Central memory CD8-positive, alpha-beta T cell (primary cell): ENCODE results near the gene SMIM1.
"Not testable (repeated sequence)": the region's sequence is repeated elsewhere in the genome, so short reads cannot be mapped to it uniquely, and the experiment has no call there.

ENCODE experiments used
- ATAC-seq: fragments of 150-1000 bp; cut with Tn5 transposase; replicated peaks from 2 replicates; pipeline ENCODE4 v1.10.0; 2022; ENCODE audit warnings: mild to moderate bottlenecking, moderate FRiP score, moderate number of reproducible peaks; ENCODE audit not compliant: poor library complexity, severe bottlenecking; ENCODE audit errors: extremely low read depth
- DNase-seq, 2 donors: peaks; one replicate each; pipeline ENCODE4 v3.0.0; 2021; ENCODE audit warnings: low spot score in 2 of 2
- H3K27ac Mint-ChIP-seq: one replicate; pipeline ENCODE4 v1.8.0; 2022; ENCODE audit warnings: low read depth, mild to moderate bottlenecking, moderate library complexity, mixed read lengths
- H3K27me3 Mint-ChIP-seq: one replicate; pipeline ENCODE4 v1.8.0; 2022; ENCODE audit warnings: mixed read lengths
- H3K36me3 Mint-ChIP-seq: one replicate; pipeline ENCODE4 v1.8.0; 2022; ENCODE audit warnings: mild to moderate bottlenecking, moderate library complexity, mixed read lengths; ENCODE audit not compliant: insufficient read depth
- H3K4me1 Mint-ChIP-seq: one replicate; pipeline ENCODE4 v1.8.0; 2022; ENCODE audit warnings: mixed read lengths
- H3K4me3 Mint-ChIP-seq: one replicate; pipeline ENCODE4 v1.8.0; 2022; ENCODE audit warnings: mild to moderate bottlenecking, moderate library complexity, mixed read lengths
- H3K9me3 Mint-ChIP-seq: one replicate; pipeline ENCODE4 v1.8.0; 2022; ENCODE audit warnings: mixed read lengths

The SMIM1 gene

GRCh38 chr1:3804627-3804944 lies 32.0 kb downstream of the SMIM1 start:
- not testable (repeated sequence) for H3K4me3 Mint-ChIP-seq, ATAC-seq, DNase-seq, H3K27ac Mint-ChIP-seq, H3K4me1 Mint-ChIP-seq, H3K9me3 Mint-ChIP-seq, H3K36me3 Mint-ChIP-seq
- peaks cover 67% of the 10 kb centered on the region for H3K27me3 Mint-ChIP-seq

DNA sequence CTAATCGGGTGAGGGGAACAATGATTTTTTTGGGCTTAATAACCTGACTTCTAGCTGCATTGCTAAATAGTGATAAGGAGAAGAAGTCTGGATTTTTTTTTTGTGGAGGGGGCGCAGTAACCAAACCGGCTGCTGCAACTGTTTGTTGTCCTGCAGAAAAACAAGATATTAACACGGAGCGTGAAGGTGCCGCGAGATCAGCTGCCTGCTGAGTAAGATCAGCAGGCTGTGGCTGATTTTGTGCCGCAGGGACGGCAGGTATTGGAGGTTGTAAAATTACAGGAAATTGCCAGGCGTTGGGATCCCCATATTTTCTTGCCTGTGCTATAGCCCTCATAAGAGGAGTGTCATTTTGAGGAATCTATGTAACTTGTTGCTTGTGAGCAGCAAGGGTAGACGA lies 32.5 kb downstream of the SMIM1 start:
- Mint-ChIP-seq H3K9me3 (no peaks in the 10 kb centered on the region), H3K4me1 (peaks cover 8% of the 10 kb centered on the region), H3K36me3 (peaks cover 3% of the 10 kb centered on the region), H3K27ac (peak overlapping the region; percentile 20), H3K27me3 (peaks cover 62% of the 10 kb centered on the region), H3K4me3 (no peak overlapping the region)
- ATAC-seq (no peak), DNase-seq (no peak)

- peaks cover 37% of the 10 kb centered on the region for H3K27me3 Mint-ChIP-seq
- ATAC-seq (no peak), DNase-seq (no peak)
- peaks cover 7% of the 10 kb centered on the region for H3K4me1 Mint-ChIP-seq
- peaks cover 4% of the 10 kb centered on the region for H3K36me3 Mint-ChIP-seq
- no peaks in the 10 kb centered on the region for H3K9me3 Mint-ChIP-seq
- no peak overlapping the region for H3K4me3 Mint-ChIP-seq
- H3K27ac Mint-ChIP-seq, result no peak overlapping the region
Measured at GRCh38 chr1:3807769-3808168, 35.2 kb downstream of the SMIM1 start.

- H3K36me3 Mint-ChIP-seq, result peaks cover 12% of the 10 kb centered on the region
- H3K9me3 Mint-ChIP-seq, result no peaks in the 10 kb centered on the region
- H3K4me1 Mint-ChIP-seq, result peaks cover 7% of the 10 kb centered on the region
- H3K27me3 Mint-ChIP-seq, result peaks cover 18% of the 10 kb centered on the region
- peak overlapping the region; percentile 41 for H3K4me3 Mint-ChIP-seq
- ATAC-seq (peak; percentile 61), DNase-seq (no peak)
- peak overlapping the region; percentile 84 for H3K27ac Mint-ChIP-seq
Measured at GRCh38 chr1:3809680-3810079, 37.1 kb downstream of the SMIM1 start.

- not testable (repeated sequence) for H3K4me1 Mint-ChIP-seq, H3K9me3 Mint-ChIP-seq
- Mint-ChIP-seq H3K27me3 (peaks cover 12% of the 10 kb centered on the region), H3K4me3 (peak overlapping the region; percentile 41), H3K27ac (peak overlapping the region; percentile 84), H3K36me3 (peaks cover 18% of the 10 kb centered on the region)
- ATAC-seq (peak; percentile 95), DNase-seq (peak in 1 of 2 donors; percentile 50)
Measured at GRCh38 chr1:3810149-3810761, 37.7 kb downstream of the SMIM1 start.

DNA sequence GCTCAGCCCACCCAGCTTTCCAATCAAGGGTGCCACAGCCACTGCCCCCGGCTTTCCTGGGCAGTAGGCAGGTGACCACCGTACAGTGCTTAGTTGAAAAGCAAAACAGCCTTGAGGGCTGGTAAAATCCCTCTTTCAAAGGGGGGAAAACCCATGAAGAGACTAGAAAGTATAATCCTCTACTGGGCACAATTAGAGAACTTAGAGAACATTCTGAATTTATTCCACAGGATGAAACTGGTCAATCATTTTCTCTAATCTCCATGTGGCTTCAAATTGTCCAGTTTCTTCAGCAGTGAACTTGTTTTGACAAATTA lies 39.0 kb downstream of the SMIM1 start:
- ATAC-seq, result no peak
- H3K36me3 Mint-ChIP-seq, result peaks cover 18% of the 10 kb centered on the region
- no peaks in the 10 kb centered on the region for H3K9me3 Mint-ChIP-seq
- DNase-seq, result no peak
- no peaks in the 10 kb centered on the region for H3K27me3 Mint-ChIP-seq
- H3K4me3 Mint-ChIP-seq, result no peak overlapping the region
- H3K27ac Mint-ChIP-seq, result peak overlapping the region; percentile 49
- H3K4me1 Mint-ChIP-seq, result peaks cover 7% of the 10 kb centered on the region

DNA sequence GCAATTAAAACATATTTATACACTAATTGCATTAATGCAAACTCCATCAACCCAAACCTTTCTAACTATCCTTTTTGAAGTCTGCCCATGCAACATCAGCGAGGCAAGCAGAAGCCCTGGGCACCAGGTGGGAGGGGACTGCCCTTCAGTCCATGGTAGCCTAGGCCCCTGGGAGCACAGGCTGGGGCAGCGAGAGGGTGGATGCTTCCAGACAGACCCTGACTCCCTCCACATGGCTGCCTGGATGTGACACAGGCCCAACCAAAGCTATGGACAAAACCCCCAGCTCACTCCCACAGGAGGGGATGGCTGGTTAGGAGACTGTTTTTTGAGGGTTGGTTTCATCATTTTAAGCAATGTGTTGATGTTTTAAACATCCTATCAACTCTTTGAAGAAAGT lies 41.5 kb downstream of the SMIM1 start:
- Mint-ChIP-seq H3K9me3 (no peaks in the 10 kb centered on the region), H3K36me3 (peaks cover 18% of the 10 kb centered on the region), H3K4me3 (no peak overlapping the region), H3K27me3 (no peaks in the 10 kb centered on the region), H3K27ac (no peak overlapping the region), H3K4me1 (peaks cover 12% of the 10 kb centered on the region)
- DNase-seq, result no peak
- ATAC-seq, result no peak

- Mint-ChIP-seq H3K4me1 (peaks cover 10% of the 10 kb centered on the region), H3K4me3 (no peak overlapping the region), H3K9me3 (no peaks in the 10 kb centered on the region), H3K27ac (no peak overlapping the region), H3K36me3 (peaks cover 22% of the 10 kb centered on the region), H3K27me3 (no peaks in the 10 kb centered on the region)
- ATAC-seq (no peak), DNase-seq (no peak)
Measured at GRCh38 chr1:3814771-3815561, 42.4 kb downstream of the SMIM1 start.

DNA sequence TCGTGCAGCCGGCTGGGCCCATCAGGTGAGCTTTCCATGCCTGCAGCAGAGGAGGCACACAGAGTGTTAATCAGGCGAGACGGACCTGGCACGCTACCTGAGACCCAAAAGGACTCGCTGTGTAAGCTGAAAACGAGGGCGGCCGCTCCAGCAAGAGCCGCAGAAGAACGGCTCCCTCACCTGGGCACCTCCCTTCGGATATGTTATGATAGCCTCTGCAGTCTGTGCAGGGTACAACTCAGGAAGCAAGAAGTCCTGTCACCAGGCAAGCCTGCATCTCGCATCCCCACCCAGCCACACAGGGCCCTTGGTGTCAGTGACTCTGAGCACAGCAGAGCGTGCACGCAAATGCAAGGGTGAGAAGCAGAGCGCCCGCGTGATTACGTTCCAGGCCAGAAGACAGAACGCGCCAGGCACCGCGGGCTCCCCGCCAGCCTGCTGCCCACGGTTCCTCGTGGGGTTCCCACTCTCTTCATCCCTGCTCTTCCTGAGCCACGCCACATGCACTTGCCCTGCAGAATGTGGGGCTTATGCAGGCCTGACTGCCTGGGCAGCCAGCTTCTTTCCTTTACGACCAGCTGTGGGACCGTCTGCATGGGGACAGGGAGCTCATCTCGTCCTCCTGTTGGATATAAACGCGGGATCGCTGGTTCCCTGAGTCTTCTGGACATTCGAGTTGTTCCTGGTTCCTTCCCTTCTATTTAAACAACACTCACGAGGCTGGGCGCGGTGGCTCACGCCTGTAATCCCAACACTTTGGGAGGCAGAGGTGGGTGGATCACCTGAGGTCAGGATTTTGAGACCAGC lies 44.0 kb downstream of the SMIM1 start:
- ATAC-seq (no peak), DNase-seq (no peak)
- no peak overlapping the region for H3K4me3 Mint-ChIP-seq
- H3K36me3 Mint-ChIP-seq, result peaks cover 23% of the 10 kb centered on the region
- H3K9me3 Mint-ChIP-seq, result no peaks in the 10 kb centered on the region
- peaks cover 6% of the 10 kb centered on the region for H3K4me1 Mint-ChIP-seq
- no peak overlapping the region for H3K27ac Mint-ChIP-seq
- no peaks in the 10 kb centered on the region for H3K27me3 Mint-ChIP-seq

- no peaks in the 10 kb centered on the region for H3K9me3 Mint-ChIP-seq
- no peak overlapping the region for H3K27ac Mint-ChIP-seq
- no peak overlapping the region for H3K4me3 Mint-ChIP-seq
- no peaks in the 10 kb centered on the region for H3K27me3 Mint-ChIP-seq
- peaks cover 6% of the 10 kb centered on the region for H3K4me1 Mint-ChIP-seq
- DNase-seq (no peak), ATAC-seq (no peak)
- peaks cover 23% of the 10 kb centered on the region for H3K36me3 Mint-ChIP-seq
Measured at GRCh38 chr1:3817138-3817740, 44.7 kb downstream of the SMIM1 start.

DNA sequence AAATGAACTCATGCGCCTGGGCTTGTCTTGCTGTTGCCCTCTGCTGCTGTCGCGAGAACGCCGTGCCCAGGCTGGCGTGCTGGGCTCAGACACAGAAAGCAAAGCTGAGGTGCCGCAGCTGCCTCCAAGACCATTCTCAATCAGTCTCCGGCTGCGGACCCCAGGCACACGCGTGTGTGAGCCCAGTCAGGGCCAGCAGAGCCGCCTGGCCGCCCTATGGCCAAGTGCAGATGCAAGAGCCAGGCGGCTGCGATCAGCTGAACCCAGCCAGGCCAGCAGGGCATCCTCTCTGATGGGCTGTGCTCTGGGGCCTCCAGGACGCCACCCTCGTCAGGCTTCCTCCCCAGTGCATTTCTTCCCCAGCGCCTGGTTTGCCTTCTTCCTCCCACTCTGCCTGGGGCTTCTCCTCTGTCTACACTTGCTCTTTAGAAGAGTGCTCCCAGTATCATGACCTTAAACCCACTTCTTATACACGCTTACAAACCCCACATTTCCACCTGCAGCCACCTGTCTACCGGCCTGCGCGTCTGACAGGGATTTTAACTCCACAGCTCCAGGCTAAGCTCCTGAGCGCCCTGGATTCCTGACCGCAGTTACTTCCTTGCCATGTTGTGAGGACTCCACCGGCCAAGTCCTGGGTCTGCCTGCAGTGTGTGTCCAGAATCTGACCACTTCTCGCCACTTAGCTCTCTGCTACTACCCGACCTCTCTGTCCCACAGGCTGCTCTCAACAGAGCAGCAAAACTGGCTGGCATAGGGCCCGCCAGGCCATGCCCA lies 45.5 kb downstream of the SMIM1 start:
- Mint-ChIP-seq H3K4me3 (no peak overlapping the region), H3K4me1 (peaks cover 6% of the 10 kb centered on the region), H3K27me3 (no peaks in the 10 kb centered on the region), H3K9me3 (no peaks in the 10 kb centered on the region), H3K36me3 (peaks cover 23% of the 10 kb centered on the region), H3K27ac (no peak overlapping the region)
- ATAC-seq, result no peak
- no peak for DNase-seq

GRCh38 chr1:3819771-3820200 lies 47.2 kb downstream of the SMIM1 start:
- peaks cover 19% of the 10 kb centered on the region for H3K36me3 Mint-ChIP-seq
- no peak overlapping the region for H3K27ac Mint-ChIP-seq
- peaks cover 6% of the 10 kb centered on the region for H3K4me1 Mint-ChIP-seq
- no peaks in the 10 kb centered on the region for H3K27me3 Mint-ChIP-seq
- DNase-seq (no peak), ATAC-seq (no peak)
- no peak overlapping the region for H3K4me3 Mint-ChIP-seq
- H3K9me3 Mint-ChIP-seq, result no peaks in the 10 kb centered on the region
